Measurements from ENCODE around the gene TARBP1.
A peak's percentile ranks its signal among the peaks of the same experiment; 100 is the strongest.
"Not testable (repeated sequence)": the region's sequence is repeated elsewhere in the genome, so short reads cannot be mapped to it uniquely, and the experiment has no call there.

Gene TARBP1, protein sequence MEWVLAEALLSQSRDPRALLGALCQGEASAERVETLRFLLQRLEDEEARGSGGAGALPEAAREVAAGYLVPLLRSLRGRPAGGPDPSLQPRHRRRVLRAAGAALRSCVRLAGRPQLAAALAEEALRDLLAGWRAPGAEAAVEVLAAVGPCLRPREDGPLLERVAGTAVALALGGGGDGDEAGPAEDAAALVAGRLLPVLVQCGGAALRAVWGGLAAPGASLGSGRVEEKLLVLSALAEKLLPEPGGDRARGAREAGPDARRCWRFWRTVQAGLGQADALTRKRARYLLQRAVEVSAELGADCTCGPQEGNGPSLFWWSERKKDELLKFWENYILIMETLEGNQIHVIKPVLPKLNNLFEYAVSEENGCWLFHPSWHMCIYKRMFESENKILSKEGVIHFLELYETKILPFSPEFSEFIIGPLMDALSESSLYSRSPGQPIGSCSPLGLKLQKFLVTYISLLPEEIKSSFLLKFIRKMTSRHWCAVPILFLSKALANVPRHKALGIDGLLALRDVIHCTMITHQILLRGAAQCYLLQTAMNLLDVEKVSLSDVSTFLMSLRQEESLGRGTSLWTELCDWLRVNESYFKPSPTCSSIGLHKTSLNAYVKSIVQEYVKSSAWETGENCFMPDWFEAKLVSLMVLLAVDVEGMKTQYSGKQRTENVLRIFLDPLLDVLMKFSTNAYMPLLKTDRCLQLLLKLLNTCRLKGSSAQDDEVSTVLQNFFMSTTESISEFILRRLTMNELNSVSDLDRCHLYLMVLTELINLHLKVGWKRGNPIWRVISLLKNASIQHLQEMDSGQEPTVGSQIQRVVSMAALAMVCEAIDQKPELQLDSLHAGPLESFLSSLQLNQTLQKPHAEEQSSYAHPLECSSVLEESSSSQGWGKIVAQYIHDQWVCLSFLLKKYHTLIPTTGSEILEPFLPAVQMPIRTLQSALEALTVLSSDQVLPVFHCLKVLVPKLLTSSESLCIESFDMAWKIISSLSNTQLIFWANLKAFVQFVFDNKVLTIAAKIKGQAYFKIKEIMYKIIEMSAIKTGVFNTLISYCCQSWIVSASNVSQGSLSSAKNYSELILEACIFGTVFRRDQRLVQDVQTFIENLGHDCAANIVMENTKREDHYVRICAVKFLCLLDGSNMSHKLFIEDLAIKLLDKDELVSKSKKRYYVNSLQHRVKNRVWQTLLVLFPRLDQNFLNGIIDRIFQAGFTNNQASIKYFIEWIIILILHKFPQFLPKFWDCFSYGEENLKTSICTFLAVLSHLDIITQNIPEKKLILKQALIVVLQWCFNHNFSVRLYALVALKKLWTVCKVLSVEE (N-terminal part only)

DNA sequence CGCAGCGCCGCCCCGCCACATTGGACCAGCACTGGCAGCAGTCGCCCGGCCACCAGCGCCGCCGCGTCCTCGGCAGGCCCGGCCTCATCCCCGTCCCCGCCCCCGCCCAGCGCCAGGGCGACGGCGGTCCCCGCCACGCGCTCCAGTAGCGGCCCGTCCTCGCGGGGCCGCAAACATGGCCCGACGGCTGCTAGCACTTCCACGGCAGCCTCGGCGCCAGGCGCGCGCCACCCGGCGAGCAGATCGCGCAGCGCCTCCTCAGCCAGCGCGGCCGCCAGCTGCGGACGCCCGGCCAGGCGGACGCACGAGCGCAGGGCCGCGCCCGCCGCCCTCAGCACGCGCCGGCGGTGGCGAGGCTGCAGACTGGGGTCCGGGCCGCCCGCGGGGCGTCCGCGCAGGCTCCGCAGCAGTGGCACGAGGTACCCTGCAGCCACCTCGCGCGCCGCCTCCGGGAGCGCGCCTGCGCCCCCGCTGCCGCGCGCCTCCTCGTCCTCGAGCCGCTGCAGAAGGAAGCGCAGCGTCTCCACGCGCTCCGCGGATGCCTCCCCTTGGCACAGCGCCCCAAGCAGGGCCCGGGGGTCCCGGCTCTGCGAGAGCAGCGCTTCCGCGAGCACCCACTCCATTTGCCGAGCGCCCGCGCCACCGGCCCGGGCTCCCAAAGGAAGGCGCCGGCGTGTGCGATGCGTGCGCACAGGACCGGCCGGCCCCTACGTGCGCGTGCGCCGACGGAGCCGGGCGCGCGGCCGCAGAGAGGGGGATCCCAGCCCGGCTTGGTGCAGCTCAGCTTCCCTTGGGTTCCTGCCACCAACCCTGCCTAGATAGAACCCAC, at the start of gene TARBP1:
Gene TARBP1 (minus strand): TSS at position 699 of the 829 bp plus-strand sequence. CDS start 76 bp downstream, at position 623.
- Mint-ChIP-seq H3K27ac (peak within 1 kb of the TSS; percentile 44 to 75), H3K4me1 (peaks cover 44% of the 10 kb centered on the region), H3K4me3 (peak within 1 kb of the TSS; percentile 82 to 86), H3K27me3 (peaks cover 21% of the 10 kb centered on the region), H3K9me3 (no peaks in the 10 kb centered on the region)
- ATAC-seq (peak; percentile 86), DNase-seq (peak; percentile 80 to 83)

DNA sequence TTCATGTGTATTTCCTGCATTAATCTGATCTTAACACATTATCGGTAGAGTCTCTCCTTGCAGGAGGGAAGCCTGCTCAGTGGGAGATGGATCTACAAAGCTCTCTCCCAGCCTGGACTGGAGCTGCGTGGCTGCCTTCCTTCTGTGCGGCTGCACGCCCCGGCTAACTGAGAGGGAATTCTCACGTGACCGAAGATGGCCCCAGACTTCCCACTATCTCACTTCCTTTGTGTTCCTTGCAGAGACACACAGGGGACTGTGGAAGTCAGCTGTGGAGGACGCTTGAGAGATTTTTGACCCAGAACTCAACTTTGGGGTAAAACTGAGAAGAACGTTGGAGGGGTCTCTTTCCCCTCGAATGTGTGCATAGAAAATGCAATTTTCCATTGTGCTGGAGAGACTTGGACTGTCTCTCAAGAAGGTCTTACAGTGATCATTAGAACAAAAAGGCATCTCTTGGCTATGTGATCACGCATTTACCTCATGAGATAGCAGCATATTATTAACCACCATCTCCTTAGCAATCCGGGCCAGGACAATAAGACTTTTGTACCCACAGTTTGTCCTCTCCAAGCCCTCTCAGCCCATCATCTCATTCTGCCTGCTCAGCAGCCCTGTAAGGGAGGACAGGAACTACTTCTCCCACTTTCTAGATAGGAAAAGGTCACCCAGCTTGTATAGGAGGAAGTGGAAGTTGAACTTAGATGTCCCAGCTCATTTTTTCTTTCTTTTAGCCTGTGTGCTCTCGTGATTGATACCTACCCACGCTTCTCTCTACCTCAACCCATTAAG, 49.3 kb upstream of the TARBP1 start:
- ATAC-seq (no peak), DNase-seq (no peak)
- Mint-ChIP-seq H3K27me3 (peaks cover 38% of the 10 kb centered on the region), H3K9me3 (peaks cover 0 to 8% of the 10 kb centered on the region in 2 donors), H3K27ac (no peak overlapping the region), H3K4me3 (no peak overlapping the region), H3K4me1 (peaks cover 42% of the 10 kb centered on the region)

DNA sequence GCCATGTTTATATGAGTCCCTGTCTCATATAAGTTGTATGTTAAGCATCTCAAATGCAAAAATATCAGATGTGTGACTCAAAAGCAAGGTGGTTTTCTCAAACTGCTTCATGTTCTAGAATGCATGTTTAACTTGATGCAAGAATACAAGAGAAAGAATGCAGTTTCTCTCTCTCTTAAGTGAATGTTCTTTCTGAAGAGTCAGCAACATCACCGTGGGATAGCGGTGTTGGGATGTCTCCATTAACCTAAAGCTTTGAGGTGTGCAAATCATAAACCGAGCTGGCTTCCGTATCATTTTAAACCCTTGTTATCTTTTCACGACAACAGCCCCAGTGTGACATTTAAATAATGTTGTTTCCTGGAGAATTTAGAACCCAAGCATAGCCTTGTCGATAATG, 48.4 kb upstream of the TARBP1 start:
- peaks cover 0 to 8% of the 10 kb centered on the region in 2 donors for H3K9me3 Mint-ChIP-seq
- no peak for DNase-seq
- no peak for ATAC-seq
- H3K27ac Mint-ChIP-seq, result no peak overlapping the region
- H3K4me3 Mint-ChIP-seq, result no peak overlapping the region
- H3K4me1 Mint-ChIP-seq, result peaks cover 42% of the 10 kb centered on the region
- peaks cover 38% of the 10 kb centered on the region for H3K27me3 Mint-ChIP-seq

DNA sequence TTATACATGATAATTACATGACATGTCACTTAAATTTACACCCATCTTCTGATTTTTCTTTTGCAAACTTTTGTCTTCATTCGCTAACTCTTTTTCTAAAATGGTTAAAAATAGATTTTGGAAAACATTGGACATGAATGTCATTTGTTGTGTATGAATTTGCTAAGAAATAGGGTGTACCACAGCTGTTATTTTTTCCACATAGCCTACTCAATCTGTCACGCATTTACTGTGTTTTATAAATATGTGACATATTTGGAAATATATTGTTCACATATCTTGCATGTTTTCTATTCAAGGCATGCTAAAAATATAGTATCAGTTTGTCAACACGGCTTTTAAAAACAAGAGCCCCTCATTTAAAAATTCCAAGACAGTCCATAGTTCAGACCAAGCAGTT, 47.9 kb upstream of the TARBP1 start:
- ATAC-seq (no peak), DNase-seq (no peak)
- Mint-ChIP-seq H3K4me3 (no peak overlapping the region), H3K27ac (no peak overlapping the region), H3K4me1 (peaks cover 42% of the 10 kb centered on the region), H3K9me3 (peaks cover 0 to 8% of the 10 kb centered on the region in 2 donors), H3K27me3 (peaks cover 38% of the 10 kb centered on the region)

DNA sequence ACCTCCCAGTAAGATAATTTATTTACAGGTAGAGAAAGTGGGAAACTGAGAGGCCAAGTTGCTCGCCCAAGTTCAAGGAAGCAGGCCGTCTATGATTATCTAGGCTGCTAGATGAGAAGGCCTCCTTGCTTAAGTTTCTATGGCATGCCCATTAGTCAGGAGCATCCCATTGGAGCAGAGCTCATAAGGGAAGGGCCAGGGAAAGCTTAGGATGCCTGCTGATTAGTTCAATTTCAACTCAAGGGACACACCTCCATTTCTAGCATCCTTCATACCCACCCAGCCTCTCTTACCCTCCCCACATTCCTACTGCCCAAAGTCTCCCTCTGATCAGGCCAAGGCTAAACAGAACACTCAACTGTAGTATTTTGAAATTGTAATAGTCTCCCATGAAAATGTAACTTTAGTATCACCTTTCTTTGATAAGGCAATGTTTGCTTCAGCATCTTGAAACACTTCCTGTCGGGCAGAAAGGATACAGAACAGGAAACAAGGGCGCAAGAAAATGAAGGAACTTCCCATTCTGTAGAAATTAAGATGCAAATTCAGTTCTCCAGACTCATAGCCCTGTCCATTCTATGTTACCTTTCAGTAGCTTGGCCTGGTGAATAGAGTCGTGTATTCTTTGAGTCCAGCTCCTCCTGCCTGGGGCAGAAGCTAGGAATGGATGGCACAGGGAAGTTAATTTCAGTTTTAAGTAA, 46.3 kb upstream of the TARBP1 start:
- Mint-ChIP-seq H3K27me3 (peaks cover 30% of the 10 kb centered on the region), H3K4me3 (peak overlapping the region in 1 of 2 donors; percentile 13), H3K27ac (no peak overlapping the region), H3K9me3 (peaks cover 0 to 8% of the 10 kb centered on the region in 2 donors), H3K4me1 (peaks cover 51% of the 10 kb centered on the region)
- no peak for ATAC-seq
- no peak for DNase-seq

DNA sequence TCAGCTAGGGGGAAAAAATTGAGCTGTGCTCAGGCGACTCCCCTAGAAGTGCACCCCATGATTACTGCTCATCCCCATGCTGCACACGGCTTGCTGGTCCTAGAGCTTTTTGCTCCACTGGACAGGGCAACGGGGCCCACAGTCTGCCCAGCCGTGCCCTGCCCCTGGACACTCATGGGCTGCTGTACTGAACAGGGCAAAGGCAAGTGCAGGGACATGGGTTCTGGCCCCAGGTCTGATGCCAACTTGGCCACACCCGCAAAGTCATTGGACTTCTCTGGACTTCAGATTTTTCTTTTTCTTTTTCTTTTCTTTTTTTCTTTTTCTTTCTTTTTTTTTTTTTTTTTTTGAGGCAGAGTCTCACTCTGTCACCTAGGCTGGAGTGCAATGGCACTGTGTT, 42.9 kb upstream of the TARBP1 start:
- H3K4me3 Mint-ChIP-seq, result no peak overlapping the region
- H3K9me3 Mint-ChIP-seq, result peaks cover 0 to 8% of the 10 kb centered on the region in 2 donors
- H3K27ac Mint-ChIP-seq, result no peak overlapping the region
- no peak for ATAC-seq
- peaks cover 54% of the 10 kb centered on the region for H3K4me1 Mint-ChIP-seq
- H3K27me3 Mint-ChIP-seq, result peaks cover 16% of the 10 kb centered on the region
- no peak for DNase-seq

DNA sequence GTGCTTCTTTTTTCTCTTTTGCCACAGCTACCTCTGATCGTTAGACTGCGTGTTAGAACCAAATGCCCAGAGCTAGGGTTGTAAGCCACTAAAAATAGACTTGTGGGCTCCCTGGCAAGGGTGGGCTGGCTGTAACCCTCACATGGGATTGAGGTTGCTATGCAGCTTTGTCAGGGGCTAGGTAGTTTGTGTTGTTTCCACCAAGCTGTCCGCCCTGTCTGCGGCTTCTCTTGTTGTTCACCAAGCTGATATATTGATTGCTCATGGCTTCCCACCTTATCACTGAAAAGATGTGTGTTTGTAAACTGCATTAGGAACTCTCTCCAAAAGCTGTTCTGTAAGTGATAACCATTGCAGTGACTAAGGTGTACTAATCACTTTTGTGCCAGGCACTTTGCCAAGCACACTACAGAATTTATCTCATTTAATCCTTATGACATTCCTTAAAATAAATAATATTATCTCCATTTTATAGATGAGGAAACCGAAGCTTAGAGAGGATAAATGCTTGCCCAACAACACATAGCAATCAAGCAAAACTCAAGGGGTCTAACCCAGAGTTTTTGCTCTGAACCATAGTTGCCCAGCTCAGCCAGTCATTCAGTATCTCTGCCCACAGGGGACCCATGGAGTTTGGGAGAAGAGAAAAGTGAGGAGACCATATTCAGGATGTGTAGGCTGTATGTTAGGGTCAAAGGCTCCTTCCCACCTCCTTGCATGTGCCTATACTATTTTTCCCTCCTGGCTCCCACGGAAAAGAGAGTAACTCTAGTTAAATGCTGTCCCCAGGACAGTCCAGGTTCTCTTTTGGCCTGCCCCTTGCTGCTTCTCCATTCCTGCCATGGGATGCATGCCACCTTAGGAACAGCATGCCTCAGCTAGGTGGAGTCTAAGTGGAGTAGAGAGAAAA, 42.2 kb upstream of the TARBP1 start:
- peak overlapping the region in 1 of 2 donors; percentile 63 for H3K27ac Mint-ChIP-seq
- no peak for DNase-seq
- peaks cover 55% of the 10 kb centered on the region for H3K4me1 Mint-ChIP-seq
- ATAC-seq, result no peak
- H3K27me3 Mint-ChIP-seq, result peaks cover 10% of the 10 kb centered on the region
- no peak overlapping the region for H3K4me3 Mint-ChIP-seq
- peaks cover 0 to 8% of the 10 kb centered on the region in 2 donors for H3K9me3 Mint-ChIP-seq

DNA sequence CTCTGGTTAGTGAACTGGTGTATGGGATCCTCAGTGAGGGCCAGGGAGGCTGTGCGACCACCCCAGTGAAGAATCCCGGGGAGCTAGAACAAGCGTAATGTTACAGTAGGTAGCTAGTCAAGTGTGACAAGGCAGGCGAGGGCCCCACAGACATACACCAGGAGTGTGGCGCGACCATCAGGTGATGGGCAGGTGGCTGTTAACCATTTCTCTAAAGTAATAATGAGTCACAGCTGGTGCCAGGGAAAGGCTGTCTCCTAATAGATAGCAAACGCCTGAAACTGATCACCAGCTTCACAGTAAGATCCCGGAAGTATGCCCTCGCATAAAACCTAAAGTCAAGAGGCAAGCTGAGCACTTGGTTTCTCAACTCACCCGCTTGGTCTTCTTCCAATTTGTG, 40.5 kb upstream of the TARBP1 start:
- Mint-ChIP-seq H3K9me3 (no peaks in the 10 kb centered on the region), H3K4me1 (peaks cover 58% of the 10 kb centered on the region), H3K4me3 (no peak overlapping the region), H3K27me3 (no peaks in the 10 kb centered on the region), H3K27ac (no peak overlapping the region)
- no peak for DNase-seq
- no peak for ATAC-seq

DNA sequence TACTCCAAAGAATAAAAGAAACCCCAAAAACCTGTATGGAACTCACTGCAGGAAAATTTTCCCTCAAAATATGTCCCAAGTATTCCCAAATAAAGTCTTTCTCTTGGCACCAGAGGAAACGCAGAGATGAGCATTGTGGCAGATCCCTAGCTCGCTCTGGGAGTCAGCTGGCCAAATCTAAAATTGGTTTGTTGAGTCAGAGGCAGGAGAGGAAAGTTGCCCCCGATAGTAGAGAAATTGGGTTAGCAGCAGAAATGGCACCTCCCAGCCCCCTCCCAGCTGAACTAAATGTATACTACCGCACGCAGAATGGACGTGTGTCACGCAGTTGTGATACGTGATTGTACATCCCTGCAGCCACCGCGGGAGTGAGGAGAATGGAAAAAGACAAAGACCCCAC, 39.9 kb upstream of the TARBP1 start:
- no peak for ATAC-seq
- Mint-ChIP-seq H3K9me3 (no peaks in the 10 kb centered on the region), H3K27me3 (peaks cover 5% of the 10 kb centered on the region), H3K4me3 (no peak overlapping the region), H3K4me1 (peaks cover 64% of the 10 kb centered on the region), H3K27ac (no peak overlapping the region)
- no peak for DNase-seq

DNA sequence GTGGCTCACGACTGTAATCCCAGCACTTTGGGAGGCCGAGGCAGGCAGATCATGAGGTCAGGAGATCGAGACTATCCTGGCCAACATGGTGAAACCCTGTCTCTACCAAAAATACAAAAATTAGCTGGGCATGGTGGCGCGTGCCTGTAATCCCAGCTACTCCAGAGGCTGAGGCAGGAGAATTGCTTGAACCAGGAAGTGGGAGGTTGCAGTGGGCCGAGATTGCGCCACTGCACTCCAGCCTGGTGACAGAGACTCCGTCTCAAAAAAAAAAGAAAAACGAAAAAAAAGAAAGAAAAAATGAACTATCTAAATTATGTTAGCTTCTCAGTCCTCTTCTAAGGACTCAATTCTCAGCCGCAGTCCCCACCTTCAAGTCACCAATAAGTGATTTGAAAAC, 39.1 kb upstream of the TARBP1 start:
- H3K27me3 Mint-ChIP-seq, ATAC-seq, H3K9me3 Mint-ChIP-seq, H3K4me3 Mint-ChIP-seq, DNase-seq: not testable (repeated sequence)
- peaks cover 65% of the 10 kb centered on the region for H3K4me1 Mint-ChIP-seq
- H3K27ac Mint-ChIP-seq, result peak overlapping the region; percentile 90 to 94

DNA sequence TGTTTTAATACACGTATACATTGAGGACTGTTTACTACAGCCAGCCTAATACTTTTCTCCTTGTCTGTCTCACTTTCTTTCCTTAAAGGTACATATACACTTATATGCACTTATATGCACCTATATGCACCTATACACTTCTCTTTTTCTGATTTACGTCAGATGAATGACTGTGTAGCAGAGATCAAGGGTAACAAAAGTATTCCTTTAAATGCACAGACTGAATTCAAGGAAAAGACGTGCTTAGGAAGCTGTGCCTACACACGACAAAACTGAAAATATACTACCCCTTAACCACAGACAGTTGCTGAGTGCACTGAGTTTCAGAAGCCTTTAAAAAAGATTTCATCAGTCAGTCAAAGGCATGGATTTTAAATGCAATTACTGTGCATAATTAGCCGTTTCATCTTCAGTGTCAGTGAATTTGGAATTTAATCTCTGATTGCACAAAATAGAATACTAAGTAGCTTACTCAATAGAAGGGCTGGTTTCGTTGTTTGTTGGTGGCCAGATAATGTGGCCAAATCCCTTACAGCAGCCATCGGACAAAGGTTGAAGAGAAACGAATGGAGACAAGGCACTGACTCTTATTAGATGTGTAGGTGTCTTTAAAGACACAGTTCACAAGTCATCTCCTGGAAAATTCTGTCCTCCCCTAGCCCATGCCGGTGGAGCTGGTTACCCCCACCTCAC, 38.3 kb upstream of the TARBP1 start:
- peaks cover 6% of the 10 kb centered on the region for H3K27me3 Mint-ChIP-seq
- H3K4me1 Mint-ChIP-seq, result peaks cover 73% of the 10 kb centered on the region
- H3K9me3 Mint-ChIP-seq, result no peaks in the 10 kb centered on the region
- ATAC-seq (peak; percentile 83), DNase-seq (no peak)
- peak overlapping the region; percentile 90 to 94 for H3K27ac Mint-ChIP-seq
- peak overlapping the region; percentile 48 to 53 for H3K4me3 Mint-ChIP-seq

DNA sequence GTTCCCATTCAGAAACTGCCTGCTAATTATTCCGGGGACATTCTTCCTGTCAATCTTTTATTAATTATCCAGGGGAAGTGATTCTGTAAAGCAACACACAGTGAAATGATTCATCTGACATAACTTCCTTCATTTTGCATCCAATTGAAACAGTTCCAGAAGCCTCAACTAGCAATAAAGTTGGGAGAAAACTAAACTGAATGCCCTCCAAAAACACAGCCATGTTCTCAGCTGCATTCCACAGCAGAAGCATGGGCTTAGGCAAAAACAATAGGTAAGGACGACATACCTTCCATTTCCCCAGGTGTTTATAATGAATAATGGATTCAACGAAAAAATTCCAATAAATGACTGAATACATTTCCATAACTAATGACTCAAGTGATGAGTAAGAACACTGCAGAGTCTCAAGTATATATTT, 36.9 kb upstream of the TARBP1 start:
- H3K4me3 Mint-ChIP-seq, result no peak overlapping the region
- H3K4me1 Mint-ChIP-seq, result peaks cover 65% of the 10 kb centered on the region
- ATAC-seq (no peak), DNase-seq (no peak)
- peaks cover 6% of the 10 kb centered on the region for H3K27me3 Mint-ChIP-seq
- H3K27ac Mint-ChIP-seq, result no peak overlapping the region
- H3K9me3 Mint-ChIP-seq, result no peaks in the 10 kb centered on the region

All from stimulated activated naive CD8-positive, alpha-beta T cell treated with anti-CD3 and anti-CD28 coated beads, Interleukin-15, amount 100 ng/mL, for 72 hours (primary cell).